EL (cell line): Measurements from ENCODE around the gene COPZ2.
"Not testable (repeated sequence)": the region's sequence is repeated elsewhere in the genome, so short reads cannot be mapped to it uniquely, and the experiment has no call there.

Experiments
- DNase-seq: peaks from one replicate; pipeline ENCODE4 v3.0.0-alpha.2; 2016

COPZ2 gene

DNA sequence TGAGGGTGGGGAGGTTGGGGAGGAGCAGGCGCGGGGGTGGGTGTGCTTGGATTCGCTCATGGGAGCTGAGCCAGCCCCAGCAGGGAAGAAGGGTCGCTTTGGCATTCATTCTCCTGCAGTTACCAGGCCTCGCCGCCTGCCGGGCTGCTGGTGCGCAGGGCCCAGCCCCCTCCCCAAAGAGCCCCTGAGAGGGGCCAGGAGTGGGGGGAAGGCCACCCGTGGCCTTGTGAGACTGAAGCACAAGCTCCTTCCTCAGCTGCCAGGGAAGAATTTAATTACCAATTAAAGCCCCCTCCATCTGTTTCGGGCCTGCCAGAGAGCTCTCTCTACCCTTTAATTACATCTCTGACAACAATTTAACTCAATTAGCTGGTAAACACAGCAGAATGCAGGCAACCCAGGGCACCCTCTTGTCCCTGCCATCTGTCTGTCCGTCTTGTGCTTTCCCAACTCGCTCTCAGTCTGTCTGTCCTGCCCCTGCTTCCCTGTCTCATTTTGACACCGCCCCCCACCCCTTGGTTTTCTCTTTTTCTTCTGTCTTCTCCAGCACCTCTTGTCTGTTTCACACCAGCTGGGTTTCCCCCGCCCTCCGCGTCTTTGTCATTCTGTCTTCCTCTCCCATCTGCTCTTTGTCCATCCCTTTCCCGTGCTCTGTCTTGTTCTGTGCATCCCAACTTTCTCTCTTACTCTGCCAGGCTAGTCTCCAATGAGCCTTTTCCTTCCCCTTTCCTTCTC is 34.0 kb downstream of the COPZ2 start:
- no peak for DNase-seq

DNA sequence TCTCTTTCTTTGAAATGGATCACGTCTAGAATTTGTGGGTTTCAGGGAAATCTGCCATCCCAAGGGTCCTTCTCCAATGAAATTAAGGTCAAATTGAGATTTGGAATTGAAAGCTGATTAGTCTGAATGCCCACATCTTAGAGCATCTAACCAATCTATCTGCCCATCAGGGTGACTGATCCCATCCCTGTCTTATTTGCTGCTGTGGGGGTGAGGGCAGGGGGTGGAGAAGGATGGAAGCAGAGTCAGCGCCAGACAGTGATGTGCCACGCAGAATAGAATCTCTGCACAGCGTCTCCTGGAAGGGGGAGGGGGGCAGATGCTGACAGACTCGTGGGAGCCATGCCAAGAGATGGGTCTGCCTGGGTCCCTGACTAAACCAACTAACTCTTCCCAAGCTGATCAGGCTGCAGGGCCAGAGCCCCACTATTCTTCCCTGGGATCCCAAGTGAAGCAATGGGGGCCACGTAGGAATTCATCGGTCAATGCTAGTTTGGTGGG is 34.6 kb downstream of the COPZ2 start:
- DNase-seq, result no peak

DNA sequence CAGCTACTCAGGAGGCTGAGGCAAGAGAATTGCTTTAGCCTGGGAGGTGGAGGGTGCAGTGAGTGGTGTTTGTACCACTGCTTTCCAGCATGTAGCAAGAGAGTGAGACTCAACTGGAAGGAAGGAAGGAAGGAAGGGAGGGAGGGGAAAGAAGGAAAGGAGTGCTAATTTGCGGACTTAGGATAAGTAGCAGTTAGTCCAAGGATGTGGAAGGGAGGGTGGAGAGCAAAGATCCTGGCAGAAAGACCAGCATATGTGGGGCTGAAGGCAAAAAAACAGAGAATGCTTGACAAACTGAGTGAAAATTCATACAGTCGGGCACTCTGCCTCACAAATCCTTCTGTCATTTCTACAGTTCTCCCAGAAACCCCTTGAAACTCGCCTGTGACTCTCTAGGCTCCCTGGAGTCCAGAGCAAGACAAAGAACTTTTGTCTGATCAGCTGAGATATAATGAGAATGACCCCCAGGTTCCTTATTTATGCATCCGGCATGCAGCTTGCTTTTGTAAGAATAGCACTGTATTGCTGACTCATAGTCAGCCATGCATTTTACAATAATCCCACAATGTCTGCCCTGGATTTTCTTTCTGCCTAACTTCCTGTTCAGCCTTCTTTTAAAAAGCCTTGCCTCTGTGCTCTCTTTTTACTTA is 35.2 kb downstream of the COPZ2 start:
- peak; percentile 72 for DNase-seq

DNA sequence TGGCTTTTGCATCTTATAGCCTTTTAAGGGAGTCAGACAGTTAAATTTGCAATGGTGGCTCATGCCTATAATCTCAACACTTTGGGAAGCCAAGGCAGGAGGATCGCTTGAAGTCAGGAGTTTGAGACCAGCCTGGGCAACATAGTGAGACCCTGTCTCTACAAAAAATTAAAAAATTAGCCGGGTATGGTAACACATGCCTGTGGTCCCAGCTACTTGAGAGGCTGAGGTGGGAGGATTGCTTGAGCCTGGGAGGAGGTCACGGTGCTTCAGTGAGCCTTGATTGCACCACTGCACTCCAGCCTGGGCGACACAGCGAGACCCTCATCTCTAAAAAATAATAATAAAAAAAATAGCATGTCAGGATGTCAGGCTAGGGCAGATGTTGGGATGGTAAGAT is 35.9 kb downstream of the COPZ2 start:
- not testable (repeated sequence) for DNase-seq

DNA sequence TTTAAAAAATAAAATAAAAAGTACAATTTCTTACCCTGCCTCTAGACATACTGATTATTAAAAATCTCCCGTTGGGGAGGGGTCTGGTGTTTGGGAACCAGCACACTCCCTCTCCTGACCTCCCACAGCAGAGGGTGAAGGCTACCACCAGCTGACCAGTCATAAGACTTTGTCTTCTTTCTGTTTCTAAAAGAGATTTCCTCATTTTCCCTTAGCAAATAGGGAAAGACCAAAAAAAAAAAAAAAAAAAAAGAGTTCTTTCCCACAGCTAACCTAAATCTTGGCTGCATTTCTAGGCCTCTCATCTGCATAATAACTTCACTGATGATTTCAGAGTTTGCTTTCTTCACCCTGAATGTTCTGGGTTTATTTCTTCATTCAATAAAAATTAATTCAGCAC is 36.4 kb downstream of the COPZ2 start:
- no peak for DNase-seq

DNA sequence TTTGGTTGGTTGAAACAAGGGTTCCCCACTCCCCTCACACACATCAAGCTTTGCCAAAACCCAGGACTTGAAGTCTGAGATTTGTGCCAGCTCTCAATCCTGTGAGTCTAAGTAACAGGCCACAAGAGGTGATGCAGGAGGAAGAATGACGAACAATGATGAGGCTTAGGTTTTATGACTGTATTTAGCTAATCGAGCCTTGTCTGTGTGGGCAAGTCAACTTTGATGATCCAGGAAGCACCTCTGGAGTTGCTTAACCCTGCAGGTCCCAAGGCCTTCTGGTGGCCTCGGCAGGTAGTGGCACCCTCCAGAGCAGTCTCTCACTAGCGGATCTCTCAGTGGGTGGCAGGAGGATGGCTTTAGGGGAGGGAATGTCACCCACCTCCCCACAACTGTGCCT is 38.0 kb downstream of the COPZ2 start:
- peak; percentile 26 for DNase-seq

DNA sequence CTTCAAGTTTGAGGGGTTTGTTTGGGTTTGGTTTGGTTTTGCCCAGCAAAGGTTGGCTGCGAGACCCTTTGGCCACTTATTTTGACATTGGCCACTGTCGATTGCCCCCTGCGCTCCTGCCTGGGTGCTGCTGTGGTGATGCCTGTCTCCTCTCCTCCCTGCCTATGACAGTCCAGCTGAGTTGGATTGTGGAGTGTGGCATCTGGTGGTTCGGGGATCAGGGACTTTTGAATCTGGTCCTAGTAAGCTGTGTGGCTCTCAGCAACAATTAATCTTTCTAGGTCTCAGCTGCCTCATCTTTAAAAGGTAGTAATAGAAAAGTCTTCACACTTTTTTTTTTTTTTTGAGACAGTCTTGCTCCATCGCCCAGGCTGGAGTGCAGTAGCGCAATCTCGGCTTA is 39.6 kb downstream of the COPZ2 start:
- DNase-seq, result no peak

DNA sequence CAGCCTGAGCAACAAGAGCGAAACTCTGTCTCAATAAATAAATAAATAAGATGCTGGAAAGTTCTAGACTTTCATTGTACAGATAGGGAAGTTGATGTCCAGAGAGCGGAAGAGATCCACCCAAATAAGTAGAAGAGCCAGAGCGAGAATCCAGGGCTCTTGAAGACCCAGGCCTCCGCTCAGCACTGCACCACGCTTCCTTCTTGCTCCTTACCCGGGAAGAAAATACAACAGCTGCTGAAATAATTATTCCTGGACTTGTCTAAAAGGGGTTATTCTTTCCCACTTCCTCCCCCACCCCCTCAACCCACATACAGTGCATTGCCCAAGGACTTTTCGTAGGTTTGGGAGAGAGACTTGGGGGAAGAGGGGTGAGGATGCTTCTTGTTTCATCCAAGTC is 40.0 kb downstream of the COPZ2 start:
- DNase-seq, result no peak

DNA sequence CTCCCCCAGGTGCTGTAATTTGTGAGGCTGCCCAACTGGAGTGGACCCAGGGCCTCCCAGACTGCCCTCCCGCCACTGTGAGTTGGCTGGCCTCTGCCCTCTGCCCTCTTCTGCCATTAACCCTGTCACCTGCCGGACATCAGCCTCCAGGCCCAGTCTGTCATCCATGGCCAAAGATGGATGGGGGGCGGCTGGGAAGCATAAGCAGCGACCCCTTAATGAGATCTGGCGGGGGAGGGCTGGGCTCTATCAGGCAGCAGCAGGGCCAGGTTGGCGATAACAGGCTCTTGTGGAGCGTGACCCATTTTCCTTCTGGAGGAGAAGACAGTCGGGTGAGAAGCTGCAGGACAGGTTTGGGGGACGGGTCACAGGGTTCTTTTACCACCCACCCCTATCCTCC is 41.4 kb downstream of the COPZ2 start:
- DNase-seq, result no peak

DNA sequence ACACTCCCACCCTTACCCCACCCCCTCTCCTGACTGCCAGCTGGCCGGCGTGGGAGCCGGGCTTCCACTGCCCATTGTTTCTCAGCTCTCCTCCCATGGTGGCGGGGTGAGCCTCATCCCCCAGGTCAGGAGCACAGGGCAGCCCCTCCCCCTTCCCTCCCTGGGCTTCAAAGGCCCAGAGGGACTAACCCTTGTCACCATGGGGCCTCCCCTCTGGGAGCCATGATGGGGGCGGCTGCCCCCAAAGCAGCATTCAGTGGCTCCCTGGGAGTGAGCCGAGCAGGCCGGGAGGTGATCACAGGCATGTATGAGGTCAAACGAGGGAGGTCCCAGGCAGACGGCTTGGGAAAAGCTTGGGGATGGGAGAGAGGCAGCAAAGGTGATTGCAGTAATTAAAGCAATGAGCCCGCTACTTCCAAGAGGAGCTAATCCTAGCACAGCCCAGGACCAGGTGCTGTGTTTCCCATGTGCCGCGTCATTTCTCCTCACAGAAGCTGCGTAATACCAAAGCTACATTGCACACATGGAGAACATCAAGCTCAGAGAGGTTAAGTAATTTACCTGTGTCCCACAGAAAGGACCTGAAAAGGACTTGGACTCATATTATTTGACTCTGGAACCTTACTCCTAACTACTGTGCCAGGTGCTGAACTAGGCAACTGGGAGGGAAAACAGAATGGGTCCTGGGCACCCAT is 42.2 kb downstream of the COPZ2 start:
- DNase-seq, result no peak

DNA sequence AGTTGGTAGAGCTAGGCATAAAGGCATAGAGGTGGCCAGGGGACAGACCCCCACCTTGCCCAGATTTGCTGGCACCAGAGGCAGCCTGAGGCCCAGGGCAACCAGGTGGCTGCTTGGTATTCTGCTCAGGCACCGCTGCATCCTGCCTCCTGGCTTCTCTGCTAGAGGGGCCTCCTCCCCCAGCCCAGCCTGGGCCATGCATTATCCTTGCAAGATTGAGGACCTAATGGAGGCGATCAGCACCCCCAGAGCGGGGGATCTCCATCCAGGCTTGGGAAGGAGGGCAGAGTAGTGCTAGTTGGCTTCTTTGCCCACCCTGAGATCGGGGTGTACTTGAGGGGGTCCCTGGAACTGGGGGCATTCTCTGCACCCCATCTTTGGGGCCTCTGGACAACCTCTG is 42.9 kb downstream of the COPZ2 start:
- DNase-seq, result no peak

DNA sequence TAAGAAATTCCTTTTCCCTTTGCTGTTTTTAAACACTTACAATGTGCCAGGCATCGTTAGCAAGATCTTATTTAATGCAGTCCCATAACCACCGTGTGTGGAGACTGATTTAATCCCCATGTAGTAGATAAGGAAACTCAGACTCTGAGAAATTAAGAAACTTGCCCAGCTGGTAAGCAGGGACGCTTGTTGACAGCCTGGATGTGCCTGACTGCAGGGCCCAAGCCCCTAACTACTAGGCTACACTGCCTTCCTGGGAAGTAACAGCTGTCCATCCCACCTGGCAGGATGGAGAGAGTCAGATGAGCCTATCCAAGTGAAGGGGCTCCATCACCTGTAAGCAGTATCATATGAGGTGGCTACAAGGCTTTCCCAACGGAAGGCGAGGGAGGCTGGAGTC is 43.6 kb downstream of the COPZ2 start:
- DNase-seq, result no peak

DNA sequence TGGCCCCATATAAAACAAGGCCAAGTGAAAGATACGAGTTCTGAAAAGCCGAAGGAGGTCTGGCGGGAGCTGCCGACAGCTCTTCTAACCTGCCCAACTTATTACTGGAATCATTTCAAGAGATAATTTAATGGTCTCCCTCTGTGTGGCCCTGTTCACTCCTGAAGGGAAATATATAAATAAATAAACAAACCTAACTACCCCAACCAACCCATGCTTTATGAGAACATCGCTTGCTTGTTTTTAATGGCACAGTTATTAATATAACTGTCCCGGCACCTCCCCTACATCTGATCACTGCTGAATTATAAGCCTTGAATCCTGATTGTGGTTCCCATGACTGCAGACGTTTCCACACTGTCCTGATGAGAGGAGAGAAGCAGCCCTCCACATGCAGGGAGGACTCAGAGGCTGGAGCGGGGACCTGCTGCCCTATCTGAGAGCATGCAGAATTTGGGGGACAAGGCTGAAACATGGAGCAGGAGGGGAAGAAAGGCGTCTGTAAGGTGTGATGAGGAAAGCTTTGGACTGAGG is 44.5 kb downstream of the COPZ2 start:
- DNase-seq, result no peak

DNA sequence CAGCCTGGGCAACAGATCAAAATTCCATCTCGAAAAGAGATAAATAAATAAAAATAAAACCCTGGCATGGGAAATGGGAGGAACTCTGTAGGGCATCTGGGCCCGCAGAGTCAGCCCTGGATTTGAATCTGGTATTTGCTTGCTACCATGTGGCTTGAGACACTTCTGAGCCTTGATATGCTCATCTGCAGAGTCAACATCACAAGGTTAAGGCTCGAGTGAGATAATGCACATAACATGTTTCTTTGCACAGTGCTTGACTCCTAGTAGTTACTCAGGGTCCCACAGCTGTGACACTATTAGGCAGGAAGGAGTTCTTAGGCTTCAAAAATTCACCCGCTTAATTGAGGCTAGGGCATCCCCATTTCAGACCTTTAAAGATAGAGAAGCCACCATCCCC is 45.4 kb downstream of the COPZ2 start:
- DNase-seq, result no peak

DNA sequence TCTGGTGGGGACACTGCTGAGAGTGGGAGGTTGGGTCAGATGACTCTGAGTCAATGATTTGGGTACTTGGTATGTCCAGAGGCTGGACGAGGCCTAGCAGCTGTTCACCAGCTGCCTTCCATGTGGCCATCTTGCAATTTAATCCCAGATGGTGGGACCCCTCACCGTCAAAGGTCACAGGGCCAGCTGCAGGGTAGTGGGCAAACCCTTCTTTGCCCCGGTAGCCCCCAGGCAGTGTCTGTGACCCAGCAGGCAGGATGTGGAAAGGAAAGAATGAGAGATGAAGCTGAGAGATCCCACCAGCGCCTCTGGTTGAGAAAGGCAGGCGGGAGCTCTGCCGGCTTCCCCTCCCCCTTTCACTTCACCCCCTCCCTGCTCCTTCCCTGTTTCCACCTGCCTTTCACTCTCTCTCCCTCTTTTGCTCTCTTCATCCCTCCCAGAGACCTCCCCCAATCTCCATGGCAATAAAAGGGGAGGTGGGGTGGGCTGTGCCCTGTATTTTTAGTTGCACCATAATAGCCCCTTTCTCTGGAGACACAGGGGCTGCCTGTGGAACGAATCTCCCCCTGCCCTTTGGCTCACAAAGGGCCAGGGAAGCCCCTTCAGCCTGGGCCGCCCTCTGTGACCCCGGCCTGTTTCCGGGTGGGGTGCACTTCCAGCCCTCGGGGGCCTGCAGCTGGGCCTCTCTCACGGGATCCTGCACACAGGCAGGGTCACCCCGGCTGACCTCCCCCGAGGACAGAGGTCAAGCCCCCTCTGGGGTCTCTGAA is 46.5 kb downstream of the COPZ2 start:
- DNase-seq, result no peak

DNA sequence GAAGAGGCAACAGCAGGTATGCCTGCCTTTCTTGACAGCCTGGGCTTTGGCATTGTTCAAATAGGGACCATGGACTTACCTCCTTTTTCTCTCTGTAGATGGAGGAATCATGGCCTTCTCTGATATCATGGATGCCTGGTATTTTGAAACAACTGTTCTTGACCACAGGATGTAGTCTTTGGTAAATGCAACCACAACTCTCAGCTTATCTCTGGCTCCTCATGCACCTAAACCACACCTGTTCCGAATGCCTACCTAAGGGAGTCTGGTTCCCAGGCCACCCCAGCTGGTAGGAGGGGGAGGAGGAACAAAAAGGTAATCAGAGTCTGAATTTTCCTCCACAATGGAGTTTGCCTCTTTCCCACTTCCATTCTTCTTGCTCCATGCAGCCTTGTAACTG is 47.9 kb downstream of the COPZ2 start:
- DNase-seq, result no peak

DNA sequence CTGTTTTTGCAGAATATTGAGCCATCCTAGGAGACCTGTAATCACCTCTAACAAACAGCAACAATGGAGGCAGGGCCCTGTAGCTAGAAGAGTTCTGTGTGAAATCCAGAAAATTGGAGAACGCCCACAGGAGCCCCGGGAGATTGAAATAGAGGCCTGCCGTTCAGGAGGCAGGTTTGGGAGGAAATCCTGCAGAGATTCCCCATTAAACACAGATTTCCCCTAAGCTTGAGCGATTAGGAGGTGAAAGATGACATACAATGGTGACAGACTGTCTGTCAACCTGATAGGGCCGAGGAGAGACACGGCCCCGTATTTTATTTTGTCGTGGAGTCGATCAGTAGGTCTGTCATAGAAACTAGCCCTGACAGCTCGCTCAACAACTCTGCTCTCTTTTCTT is 48.4 kb downstream of the COPZ2 start:
- DNase-seq, result no peak

DNA sequence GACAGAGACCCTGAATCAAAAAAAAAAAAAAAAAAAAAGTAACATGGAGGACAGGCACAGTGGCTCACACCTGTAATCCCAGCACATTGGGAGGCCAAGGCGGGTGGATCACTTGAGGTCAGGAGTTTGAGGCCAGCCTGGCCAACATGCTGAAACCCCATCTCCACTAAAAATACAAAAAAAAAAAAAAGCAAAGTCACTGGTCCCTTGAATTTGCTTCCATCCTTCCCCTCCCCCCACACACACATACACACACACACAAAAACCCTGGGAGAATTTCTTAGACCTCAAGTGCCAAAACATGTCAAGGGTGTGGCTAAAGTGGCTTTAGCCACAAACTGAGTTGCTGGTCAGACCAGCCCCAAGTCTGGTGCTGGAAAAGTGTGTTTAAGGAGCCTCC is 49.2 kb downstream of the COPZ2 start:
- not testable (repeated sequence) for DNase-seq

DNA sequence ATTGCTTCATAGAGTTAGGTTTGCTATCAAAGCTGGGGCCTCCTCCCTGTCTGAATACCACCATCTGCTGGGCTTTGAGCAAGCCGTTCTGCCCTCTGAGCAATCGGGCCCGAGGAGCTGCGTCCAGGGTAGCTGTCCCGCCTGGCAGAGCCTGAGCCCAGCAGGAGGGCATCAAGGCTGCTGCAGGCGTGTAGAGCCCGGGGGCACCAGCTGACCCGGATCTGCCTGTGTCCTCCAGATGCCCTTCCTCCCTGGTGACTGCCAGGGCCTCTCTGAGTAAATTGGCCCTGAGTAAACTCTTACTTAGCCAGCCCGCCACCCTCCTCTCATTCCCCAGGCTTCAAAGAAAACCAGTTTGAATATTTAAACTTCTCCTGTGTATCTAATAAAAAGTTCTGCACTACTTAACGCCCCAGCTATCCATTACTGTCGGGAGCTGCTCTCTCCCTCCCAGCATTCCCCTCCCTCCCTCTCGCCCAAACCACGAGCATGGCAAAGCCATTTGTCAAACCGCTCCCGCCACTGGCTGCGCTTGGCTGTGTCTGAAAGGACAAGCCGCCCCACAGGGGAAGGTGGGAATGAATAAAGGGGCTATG is 50.3 kb downstream of the COPZ2 start:
- DNase-seq, result peak; percentile 22

DNA sequence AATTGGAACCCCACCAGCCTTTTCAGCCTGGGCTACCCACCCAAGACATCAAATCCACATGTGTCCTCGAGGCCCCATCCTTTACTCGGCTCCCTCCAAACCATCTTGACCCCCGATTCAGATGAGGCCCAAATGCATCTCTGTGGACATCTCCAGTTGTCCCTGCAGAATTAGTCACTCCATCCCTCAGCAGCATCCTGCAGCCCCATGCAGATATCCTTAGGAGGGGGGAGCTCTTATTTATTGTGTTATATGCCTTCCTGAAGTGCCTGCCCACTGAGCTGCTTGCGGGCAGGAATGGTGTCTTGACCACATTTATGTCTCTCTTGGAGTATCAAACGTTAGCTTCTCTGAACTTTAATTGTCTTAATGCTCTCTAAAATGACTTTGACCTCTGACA is 51.1 kb downstream of the COPZ2 start:
- DNase-seq, result no peak

DNA sequence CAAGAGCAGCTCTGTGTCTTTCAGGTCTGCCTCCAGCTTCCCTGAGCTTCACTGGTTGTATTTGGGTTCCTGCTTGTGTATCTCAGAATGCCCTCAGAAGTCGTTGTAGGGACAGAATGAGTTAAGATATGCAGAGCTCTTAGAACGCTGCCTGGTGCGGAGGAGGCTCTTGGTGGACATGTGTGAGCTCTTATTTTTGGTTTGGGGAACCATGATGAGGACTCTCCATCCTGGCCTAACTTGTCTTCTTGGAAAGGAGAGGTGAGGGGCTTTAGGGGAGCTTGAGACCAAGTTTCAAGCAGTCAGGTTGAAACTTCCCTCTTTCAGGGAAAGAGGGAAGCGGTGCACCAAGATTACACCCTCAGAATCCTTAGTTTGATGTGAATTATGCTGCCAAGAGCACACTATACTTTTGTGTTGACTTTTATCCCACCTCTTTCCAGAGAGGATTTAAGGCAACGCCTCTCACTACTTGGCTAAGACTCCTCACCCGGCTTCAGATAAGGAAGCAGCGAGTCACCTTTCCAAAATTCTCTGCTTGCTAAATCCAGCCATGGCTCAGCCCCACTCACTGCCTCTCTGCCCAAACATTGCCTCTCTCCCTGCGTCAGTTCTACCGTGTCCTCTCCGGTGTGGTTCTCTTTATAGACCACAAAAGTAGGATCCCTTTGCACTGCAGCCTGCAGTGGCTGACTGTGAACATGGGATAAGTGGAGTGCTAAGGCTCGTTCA is 53.9 kb downstream of the COPZ2 start:
- DNase-seq, result no peak
